Keratinocyte (primary cell): ENCODE measurements around the gene ARHGAP11B.
"Not testable (repeated sequence)": the region's sequence is repeated elsewhere in the genome, so short reads cannot be mapped to it uniquely, and the experiment has no call there.

Experiments used
- DNase-seq: peaks from one replicate; pipeline ENCODE4 v3.0.0-alpha.2; 2011; ENCODE audit warnings: low read depth, missing footprints, low spot score
- FAIRE-seq: peaks from 2 replicates; lab custom pipeline; 2011; peaks lifted over from hg19 to GRCh38; lab: Jason Lieb, UNC
- H2AFZ ChIP-seq: 2 replicates; pipeline ENCODE4 v1.6.0; 2012; ENCODE audit warnings: low read length, control low read depth, inconsistent platforms; ENCODE audit not compliant: control insufficient read depth
- H3K27ac ChIP-seq: 2 replicates; pipeline ENCODE4 v1.5.1; 2011; ENCODE audit warnings: low read length; ENCODE audit not compliant: control insufficient read depth, insufficient read depth
- H3K27me3 ChIP-seq: 3 replicates; pipeline ENCODE4 v1.6.0; 2011; ENCODE audit warnings: low read length; ENCODE audit not compliant: control insufficient read depth, insufficient read depth; ENCODE audit errors: extremely low read depth
- H3K36me3 ChIP-seq, 2 experiments: 2 replicates in 1 of 2; 3 replicates in 1 of 2; pipeline ENCODE4 v1.5.1; 2011; ENCODE audit warnings: low read length in 2 of 2, mild to moderate bottlenecking in 1 of 2; ENCODE audit not compliant: control insufficient read depth in 2 of 2, insufficient read depth in 2 of 2; ENCODE audit errors: extremely low read depth in 1 of 2
- H3K4me1 ChIP-seq: 3 replicates; pipeline ENCODE4 v1.5.1; 2011; ENCODE audit warnings: low read length; ENCODE audit not compliant: control insufficient read depth, insufficient read depth; ENCODE audit errors: extremely low read depth
- H3K4me2 ChIP-seq: 3 replicates; pipeline ENCODE4 v1.6.0; 2011; ENCODE audit warnings: low read depth, low read length; ENCODE audit not compliant: control insufficient read depth, insufficient read depth; ENCODE audit errors: extremely low read depth
- H3K4me3 ChIP-seq, 3 experiments: fragments of 200-600 bp in 1 of 3; sonication (generic) in 1 of 3; 2 replicates in 2 of 3; 3 replicates in 1 of 3; pipeline ENCODE4 v1.5.1; 2011 to 2016; ENCODE audit warnings: low read length in 3 of 3, mild to moderate bottlenecking in 3 of 3, control low read depth in 2 of 3, inconsistent platforms in 1 of 3, low read depth in 1 of 3, mixed read lengths in 1 of 3, mixed run types in 1 of 3, moderate library complexity in 1 of 3; ENCODE audit not compliant: control insufficient read depth in 2 of 3, insufficient read depth in 2 of 3; ENCODE audit errors: extremely low read depth in 1 of 3
- H3K79me2 ChIP-seq: 2 replicates; pipeline ENCODE4 v1.6.0; 2012; ENCODE audit warnings: low read length; ENCODE audit not compliant: control insufficient read depth, insufficient read depth
- H3K9ac ChIP-seq: 3 replicates; pipeline ENCODE4 v1.6.0; 2011; ENCODE audit warnings: low read length; ENCODE audit not compliant: control insufficient read depth, insufficient read depth; ENCODE audit errors: extremely low read depth
- H3K9me1 ChIP-seq: 3 replicates; pipeline ENCODE4 v1.6.0; 2011; ENCODE audit warnings: low read length; ENCODE audit not compliant: control insufficient read depth, insufficient read depth; ENCODE audit errors: extremely low read depth
- H3K9me3 ChIP-seq: 2 replicates; pipeline ENCODE4 v1.5.1; 2012; ENCODE audit warnings: low read depth, low read length; ENCODE audit not compliant: control insufficient read depth
- H4K20me1 ChIP-seq: 3 replicates; pipeline ENCODE4 v1.6.0; 2011; ENCODE audit warnings: low read length; ENCODE audit not compliant: control insufficient read depth, insufficient read depth; ENCODE audit errors: extremely low read depth
- CTCF ChIP-seq, 3 experiments: IDR thresholded peaks in 1 of 3; conservative IDR thresholded peaks in 1 of 3; optimal IDR thresholded peaks in 1 of 3; 2 replicates in 2 of 3; 3 replicates in 1 of 3; pipeline versions ENCODE3 to v1.5.1; 2011; ENCODE audit warnings: low read length in 3 of 3, mild to moderate bottlenecking in 3 of 3, moderate library complexity in 2 of 3, control low read depth in 1 of 3, inconsistent platforms in 1 of 3; ENCODE audit not compliant: insufficient read depth in 2 of 3; ENCODE audit errors: extremely low read depth in 1 of 3
- EZH2 ChIP-seq: IDR thresholded peaks from one replicate; pipeline ENCODE4 v1.6.1; 2012; ENCODE audit warnings: inconsistent platforms, mild to moderate bottlenecking, low read length, moderate library complexity
- dilution Hi-C: fragments of 300-500 bp; cut with MboI; formaldehyde crosslinking; loops from one replicate; pipeline ENCODE4 v1.7.0; 2020; ENCODE audit warnings: low sequenced_read_pairs; ENCODE audit not compliant: extremely low pct_ligation_motif_present

ARHGAP11B gene

GRCh38 chr15:30675126-30675525, 49.2 kb downstream of the ARHGAP11B start:
- H4K20me1 ChIP-seq, result no peaks in the 10 kb centered on the region
- no peak overlapping the region for H3K4me3 ChIP-seq
- H3K4me2 ChIP-seq, result no peak overlapping the region
- no peaks in the 10 kb centered on the region for H3K4me1 ChIP-seq
- H3K79me2 ChIP-seq, result no peaks in the 10 kb centered on the region
- DNase-seq (no peak), FAIRE-seq (no peak)
- no peaks in the 10 kb centered on the region for H3K9me1 ChIP-seq
- no peaks in the 10 kb centered on the region for H3K27me3 ChIP-seq
- H3K36me3 ChIP-seq, result peaks cover 0 to 1% of the 10 kb centered on the region in 2 experiments
- H2AFZ ChIP-seq, result no peak overlapping the region
- no peak for TF ChIP-seq EZH2
- TF ChIP-seq CTCF (optimal IDR thresholded peaks at IDR 0.05 in 1 of 3, IDR thresholded peaks at IDR 0.05 in 1 of 3, conservative IDR thresholded peaks at IDR 0.05 in 1 of 3; ENCODE audit: extremely low read depth in 1 of 3, insufficient read depth in 2 of 3, low read length in 3 of 3), result no peak
- no peak overlapping the region for H3K9ac ChIP-seq
- H3K27ac ChIP-seq, result no peak overlapping the region
- no peaks in the 10 kb centered on the region for H3K9me3 ChIP-seq
- dilution Hi-C loops, result no loop called here

DNA sequence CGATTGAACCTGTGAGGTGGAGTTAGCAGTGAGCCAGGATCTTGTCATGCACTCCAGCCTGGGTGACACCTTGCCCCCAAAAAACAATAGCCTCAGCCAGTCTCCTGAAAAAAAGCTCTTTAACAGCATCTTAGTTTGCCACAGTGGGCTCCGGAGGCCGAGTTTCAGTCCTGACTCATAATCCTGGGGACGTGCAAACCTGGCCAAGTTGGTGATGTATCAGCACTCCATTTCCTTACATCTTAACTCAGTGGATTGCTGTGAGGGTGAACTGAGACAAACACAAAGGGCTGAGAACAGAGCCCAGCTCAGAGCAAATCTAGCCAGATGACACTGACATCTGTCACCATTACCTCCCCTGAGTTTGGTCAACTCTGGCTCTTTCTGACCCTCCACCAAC, 50.0 kb downstream of the ARHGAP11B start:
- H3K4me2 ChIP-seq, H4K20me1 ChIP-seq, H3K79me2 ChIP-seq, H2AFZ ChIP-seq, H3K9me3 ChIP-seq, FAIRE-seq, H3K36me3 ChIP-seq, H3K4me1 ChIP-seq, H3K9ac ChIP-seq, H3K4me3 ChIP-seq, H3K27ac ChIP-seq, H3K9me1 ChIP-seq, dilution Hi-C loops, DNase-seq, H3K27me3 ChIP-seq: not testable (repeated sequence)

GRCh38 chr15:30680997-30681396, 55.1 kb downstream of the ARHGAP11B start:
- H3K4me3 ChIP-seq, dilution Hi-C loops, H3K36me3 ChIP-seq, DNase-seq, H3K27me3 ChIP-seq, H3K27ac ChIP-seq, H3K79me2 ChIP-seq, H3K4me2 ChIP-seq, H4K20me1 ChIP-seq, H3K9me1 ChIP-seq, H3K4me1 ChIP-seq, H2AFZ ChIP-seq, H3K9me3 ChIP-seq, H3K9ac ChIP-seq, FAIRE-seq: not testable (repeated sequence)

GRCh38 chr15:30685709-30686285, 59.9 kb downstream of the ARHGAP11B start:
- H3K4me1 ChIP-seq, H3K36me3 ChIP-seq, H3K79me2 ChIP-seq, H3K9me1 ChIP-seq, H3K27me3 ChIP-seq, H4K20me1 ChIP-seq, FAIRE-seq, H3K9ac ChIP-seq, H3K4me2 ChIP-seq, DNase-seq, H2AFZ ChIP-seq, H3K27ac ChIP-seq, H3K9me3 ChIP-seq, dilution Hi-C loops, H3K4me3 ChIP-seq: not testable (repeated sequence)
